GM23248 (cell line): ENCODE data around the gene LSM3. TPM values are rescaled to one million over a fixed set of nuclear protein-coding genes. Genes with fewer than 3 reads are reported as not detected.

Source experiments
- DNase-seq: peaks from one replicate; pipeline ENCODE4 v3.0.0-alpha.2; 2015
- H2AFZ ChIP-seq: fragments of 200-600 bp; sonication (generic); 2 replicates; pipeline ENCODE4 v1.6.1; 2016; ENCODE audit warnings: antibody characterized with exemption
- H3F3A ChIP-seq: fragments of 200-600 bp; sonication (generic); 2 replicates; pipeline ENCODE4 v1.6.1; 2016; ENCODE audit warnings: mild to moderate bottlenecking, antibody characterized with exemption, mixed run types; ENCODE audit not compliant: insufficient read depth
- H3K27ac ChIP-seq: fragments of 200-600 bp; sonication (generic); 2 replicates; pipeline ENCODE4 v1.5.1; 2016; ENCODE audit warnings: mild to moderate bottlenecking
- H3K27me3 ChIP-seq: fragments of 200-600 bp; sonication (generic); replicated peaks from 2 replicates; pipeline ENCODE4 v1.6.1; 2016; ENCODE audit warnings: mild to moderate bottlenecking; ENCODE audit not compliant: insufficient read depth
- H3K36me3 ChIP-seq: fragments of 200-600 bp; sonication (generic); 2 replicates; pipeline ENCODE4 v1.6.1; 2016; ENCODE audit warnings: low read depth, mild to moderate bottlenecking
- H3K4me1 ChIP-seq: fragments of 200-600 bp; sonication (generic); 2 replicates; pipeline ENCODE4 v1.6.1; 2016; ENCODE audit warnings: mild to moderate bottlenecking; ENCODE audit not compliant: insufficient read depth
- H3K4me2 ChIP-seq: fragments of 200-600 bp; sonication (generic); one replicate; pipeline ENCODE4 v1.6.1; 2016; ENCODE audit warnings: mild to moderate bottlenecking; ENCODE audit not compliant: unreplicated experiment
- H3K4me3 ChIP-seq: fragments of 200-600 bp; sonication (generic); 2 replicates; pipeline ENCODE4 v1.5.1; 2016; ENCODE audit warnings: mild to moderate bottlenecking
- H3K79me2 ChIP-seq: fragments of 200-600 bp; sonication (generic); 2 replicates; pipeline ENCODE4 v1.6.1; 2016; ENCODE audit warnings: mild to moderate bottlenecking; ENCODE audit not compliant: insufficient read depth
- H3K9ac ChIP-seq: fragments of 200-600 bp; sonication (generic); 2 replicates; pipeline ENCODE4 v1.6.1; 2016; ENCODE audit warnings: mild to moderate bottlenecking
- H3K9me2 ChIP-seq: fragments of 200-600 bp; sonication (generic); 2 replicates; pipeline ENCODE4 v1.6.1; 2016; ENCODE audit warnings: mixed run types, mild to moderate bottlenecking, moderate library complexity; ENCODE audit not compliant: insufficient read depth
- H3K9me3 ChIP-seq: fragments of 200-600 bp; sonication (generic); one replicate; pipeline ENCODE4 v1.6.1; 2017; ENCODE audit warnings: low read depth
- H4K20me1 ChIP-seq: fragments of 200-600 bp; sonication (generic); 2 replicates; pipeline ENCODE4 v1.6.0; 2016; ENCODE audit not compliant: insufficient read depth
- EZH2 ChIP-seq: fragments of 200-600 bp; sonication (generic); IDR thresholded peaks from 2 replicates; pipeline ENCODE4 v1.6.1; 2018; ENCODE audit warnings: antibody characterized with exemption, mild to moderate bottlenecking; ENCODE audit not compliant: insufficient read depth, poor library complexity, severe bottlenecking
- EZH2phosphoT487 ChIP-seq: fragments of 200-600 bp; sonication (generic); IDR thresholded peaks from 2 replicates; pipeline ENCODE4 v1.6.1; 2018; ENCODE audit warnings: antibody characterized with exemption, moderate library complexity, mild to moderate bottlenecking, low read depth; ENCODE audit not compliant: insufficient read depth
- WGBS, 2 experiments: methylation state at CpG; one replicate each; pipeline ENCODE4 v1.1.6; 2015 to 2017; ENCODE audit warnings: low lambda C conversion rate in 2 of 2, low coverage in 1 of 2; ENCODE audit errors: missing lambda C conversion rate in 2 of 2; 5-methylcytosine and 5-hydroxymethylcytosine counted together
- in situ Hi-C: fragments of 300-500 bp; cut with MboI; formaldehyde crosslinking; loops from 2 replicates; pipeline ENCODE4 v1.15.0; 2020
- polyA plus RNA-seq: library from polyadenylated mRNA; unstranded; fragments of >200 nt; fragmentation: Nextera tagmentation; extraction: Ambion mirVana; gene quantifications from 2 replicates; pipeline ENCODE4 v1.2.1, GENCODE V29; 2016
- total RNA-seq: library from RNA; depleted of rRNA; stranded (reverse); fragments of >200 nt; shearing (Covaris generic); gene quantifications from 2 replicates; pipeline ENCODE4 v1.2.3, GENCODE V29; 2014

LSM3 gene
- total and polyA plus RNA-seq, 2 experiments from 2014 or later, result 9.4 to 32.3 TPM

- H3K27ac ChIP-seq, result no peak overlapping the region
- no peaks in the 10 kb centered on the region for H4K20me1 ChIP-seq
- H3K79me2 ChIP-seq, result peaks cover 75% of the 10 kb centered on the region
- WGBS, 2 experiments, result 89 to 90% methylated on average over 13 of the region's 13 CpGs
- H3K4me1 ChIP-seq, result no peaks in the 10 kb centered on the region
- no peaks in the 10 kb centered on the region for H3K9me3 ChIP-seq
- peaks cover 79% of the 10 kb centered on the region for H3K36me3 ChIP-seq
- no peak overlapping the region for H3K4me2 ChIP-seq
- peaks cover 4% of the 10 kb centered on the region; the same call in 1 of the 2 replicates for H3F3A ChIP-seq
- in situ Hi-C loops, result no loop called here
- H3K27me3 ChIP-seq, result no peaks in the 10 kb centered on the region
- no peak overlapping the region for H3K9ac ChIP-seq
- no peak overlapping the region for H2AFZ ChIP-seq
- no peaks in the 10 kb centered on the region for H3K9me2 ChIP-seq
- TF ChIP-seq EZH2phosphoT487 (no peak), EZH2 (no peak)
- no peak overlapping the region for H3K4me3 ChIP-seq
- DNase-seq, result no peak
Measured at GRCh38 chr3:14156843-14157561, 21.6 kb upstream of the LSM3 start.

GRCh38 chr3:14157951-14158350, 20.7 kb upstream of the LSM3 start:
- no peak for DNase-seq
- peaks cover 82% of the 10 kb centered on the region for H3K36me3 ChIP-seq
- in situ Hi-C loops, result no loop called here

GRCh38 chr3:14158370-14158769, 20.2 kb upstream of the LSM3 start:
- Histone ChIP-seq H3F3A (peaks cover 2% of the 10 kb centered on the region; the same call in 1 of the 2 replicates), H3K4me1 (no peaks in the 10 kb centered on the region), H3K4me3 (no peak overlapping the region), H3K27me3 (no peaks in the 10 kb centered on the region), H3K27ac (no peak overlapping the region), H3K9ac (no peak overlapping the region), H2AFZ (no peak overlapping the region), H3K9me3 (no peaks in the 10 kb centered on the region), H3K79me2 (peaks cover 83% of the 10 kb centered on the region), H3K36me3 (peaks cover 82% of the 10 kb centered on the region), H4K20me1 (no peaks in the 10 kb centered on the region), H3K9me2 (no peaks in the 10 kb centered on the region), H3K4me2 (no peak overlapping the region)
- no peak for DNase-seq
- 93 to 95% methylated on average over 14 of the region's 14 CpGs for WGBS, 2 experiments
- in situ Hi-C loops, result no loop called here
- no peak for TF ChIP-seq EZH2phosphoT487
- TF ChIP-seq EZH2, result no peak

More at GRCh38 chr3:14157951-14158350, 20.7 kb upstream of the LSM3 start:
- no peak overlapping the region for H3K9ac ChIP-seq
- H3K27me3 ChIP-seq, result no peaks in the 10 kb centered on the region
- WGBS, 2 experiments, result 98% methylated on average over 9 of the region's 9 CpGs
- H4K20me1 ChIP-seq, result no peaks in the 10 kb centered on the region
- H3K9me2 ChIP-seq, result no peaks in the 10 kb centered on the region
- no peak overlapping the region for H3K4me3 ChIP-seq
- no peaks in the 10 kb centered on the region for H3K4me1 ChIP-seq
- no peak overlapping the region for H3K4me2 ChIP-seq
- H2AFZ ChIP-seq, result no peak overlapping the region
- peaks cover 4% of the 10 kb centered on the region; the same call in 1 of the 2 replicates for H3F3A ChIP-seq
- H3K27ac ChIP-seq, result no peak overlapping the region
- H3K9me3 ChIP-seq, result no peaks in the 10 kb centered on the region
- peaks cover 83% of the 10 kb centered on the region for H3K79me2 ChIP-seq
- TF ChIP-seq EZH2, result no peak
- TF ChIP-seq EZH2phosphoT487, result no peak

GRCh38 chr3:14159426-14159825, 19.2 kb upstream of the LSM3 start:
- no peak overlapping the region for H3K9ac ChIP-seq
- 97 to 98% methylated on average over 8 of the region's 8 CpGs for WGBS, 2 experiments
- H3K9me3 ChIP-seq, result no peaks in the 10 kb centered on the region
- H2AFZ ChIP-seq, result no peak overlapping the region
- no peaks in the 10 kb centered on the region for H4K20me1 ChIP-seq
- H3K4me3 ChIP-seq, result no peak overlapping the region
- no peak overlapping the region for H3K27ac ChIP-seq
- no peaks in the 10 kb centered on the region for H3K27me3 ChIP-seq
- no peak for DNase-seq
- H3K36me3 ChIP-seq, result peaks cover 84% of the 10 kb centered on the region
- no peaks in the 10 kb centered on the region; the same call in 1 of the 2 replicates for H3F3A ChIP-seq
- no peak overlapping the region for H3K4me2 ChIP-seq
- H3K9me2 ChIP-seq, result no peaks in the 10 kb centered on the region
- in situ Hi-C loops, result no loop called here
- H3K4me1 ChIP-seq, result no peaks in the 10 kb centered on the region
- TF ChIP-seq EZH2, result no peak
- no peak for TF ChIP-seq EZH2phosphoT487
- H3K79me2 ChIP-seq, result peaks cover 83% of the 10 kb centered on the region
